ENCODE results near the gene POLR2J.
"Not testable (repeated sequence)": the region's sequence is repeated elsewhere in the genome, so short reads cannot be mapped to it uniquely, and the experiment has no call there.

POLR2J gene

GRCh38 chr7:102490529-102491075 is 11.9 kb upstream of the POLR2J start:
- not testable (repeated sequence) for H3K9ac ChIP-seq (ENCODE audit: low read length)

DNA sequence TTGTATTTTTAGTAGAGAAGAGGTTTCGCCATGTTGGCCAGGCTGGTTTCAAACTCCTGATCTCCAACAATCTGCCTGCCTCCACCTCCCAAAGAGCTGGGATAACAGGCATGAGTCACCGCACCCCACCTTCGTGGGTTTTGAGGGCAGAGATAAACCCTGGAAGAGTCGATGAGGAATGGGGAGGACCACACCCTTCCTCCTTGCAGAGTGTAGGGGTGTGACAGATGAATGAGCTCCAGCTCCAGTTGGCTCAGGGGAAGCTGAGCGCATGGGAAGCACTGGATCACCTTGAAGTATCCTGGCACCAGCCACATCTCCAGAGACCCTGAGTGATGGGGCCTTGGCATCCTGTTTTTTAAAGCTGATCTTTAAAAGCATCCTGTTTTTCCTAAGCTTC is 5.6 kb upstream of the POLR2J start:
- H3K9me3 ChIP-seq (ENCODE audit: control insufficient read depth, low read depth, low read length); H3K9ac ChIP-seq (ENCODE audit: low read length); H3K27ac ChIP-seq (ENCODE audit: low read length); H3K4me1 ChIP-seq (ENCODE audit: control insufficient read depth, low read depth, low read length); H3K36me3 ChIP-seq (ENCODE audit: control insufficient read depth, low read depth, low read length); H3K27me3 ChIP-seq (ENCODE audit: control insufficient read depth, insufficient read depth, low read length); H3K4me3 ChIP-seq (ENCODE audit: low read length): not testable (repeated sequence)

More at GRCh38 chr7:102490529-102491075, 11.9 kb upstream of the POLR2J start:
- H3K4me1 ChIP-seq (ENCODE audit: control insufficient read depth, low read depth, low read length); H3K9me3 ChIP-seq (ENCODE audit: control insufficient read depth, low read depth, low read length); H3K4me3 ChIP-seq (ENCODE audit: low read length); H3K36me3 ChIP-seq (ENCODE audit: control insufficient read depth, low read depth, low read length); H3K27ac ChIP-seq (ENCODE audit: low read length); H3K27me3 ChIP-seq (ENCODE audit: control insufficient read depth, insufficient read depth, low read length): not testable (repeated sequence)

DNA sequence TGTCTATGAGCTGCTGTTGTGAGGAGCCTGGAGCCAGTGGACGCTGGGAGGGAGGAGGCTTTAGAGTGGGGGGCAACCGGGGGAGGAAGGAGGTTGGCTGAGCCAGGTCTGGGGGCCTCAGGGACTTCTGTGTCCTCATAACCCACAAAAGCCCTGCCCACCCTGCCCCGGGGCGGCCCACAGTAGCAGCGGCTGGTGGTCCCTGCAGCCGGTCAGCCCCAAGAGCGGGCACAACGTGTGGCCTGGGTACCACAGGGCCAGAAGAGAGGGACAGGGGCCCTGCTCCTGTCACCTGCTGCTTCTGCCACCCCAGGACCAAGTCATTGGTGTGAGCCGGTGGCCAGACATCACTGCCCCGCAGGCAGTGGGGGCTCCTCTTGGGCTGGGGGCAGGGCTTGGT is 3.2 kb upstream of the POLR2J start:
- H3K27ac ChIP-seq (ENCODE audit: low read length); H3K4me1 ChIP-seq (ENCODE audit: control insufficient read depth, low read depth, low read length); H3K27me3 ChIP-seq (ENCODE audit: control insufficient read depth, insufficient read depth, low read length); H3K4me3 ChIP-seq (ENCODE audit: low read length); H3K9ac ChIP-seq (ENCODE audit: low read length); H3K9me3 ChIP-seq (ENCODE audit: control insufficient read depth, low read depth, low read length); H3K36me3 ChIP-seq (ENCODE audit: control insufficient read depth, low read depth, low read length): not testable (repeated sequence)

GRCh38 chr7:102479982-102480637 is 1.4 kb upstream of the POLR2J start:
- not testable (repeated sequence) for H3K4me1 ChIP-seq (ENCODE audit: control insufficient read depth, low read depth, low read length); H3K9ac ChIP-seq (ENCODE audit: low read length); H3K27ac ChIP-seq (ENCODE audit: low read length); H3K9me3 ChIP-seq (ENCODE audit: control insufficient read depth, low read depth, low read length); H3K36me3 ChIP-seq (ENCODE audit: control insufficient read depth, low read depth, low read length); H3K4me3 ChIP-seq (ENCODE audit: low read length); H3K27me3 ChIP-seq (ENCODE audit: control insufficient read depth, insufficient read depth, low read length)

DNA sequence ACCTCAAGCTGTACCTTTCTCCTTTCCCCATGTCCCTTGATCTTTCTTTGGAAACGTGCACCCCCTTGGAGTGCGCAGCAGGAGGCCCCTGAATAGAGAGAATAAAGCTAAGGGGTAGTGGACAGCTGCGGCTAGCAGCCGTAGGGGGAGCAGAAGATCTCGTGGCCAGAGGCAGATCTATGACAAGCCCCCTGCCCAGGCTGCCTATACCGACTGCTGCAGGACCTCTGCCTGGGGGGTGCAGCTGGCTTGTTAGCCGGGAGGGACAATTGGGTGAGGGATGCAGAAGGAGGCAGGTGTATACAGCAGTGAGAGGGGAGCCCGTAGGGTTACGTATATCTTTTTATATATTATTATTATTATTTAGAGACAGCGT is 475 bp upstream of the POLR2J start:
- H3K4me1 ChIP-seq (ENCODE audit: control insufficient read depth, low read depth, low read length); H3K4me3 ChIP-seq (ENCODE audit: low read length); H3K9me3 ChIP-seq (ENCODE audit: control insufficient read depth, low read depth, low read length); H3K27ac ChIP-seq (ENCODE audit: low read length); H3K9ac ChIP-seq (ENCODE audit: low read length); H3K36me3 ChIP-seq (ENCODE audit: control insufficient read depth, low read depth, low read length); H3K27me3 ChIP-seq (ENCODE audit: control insufficient read depth, insufficient read depth, low read length): not testable (repeated sequence)

DNA sequence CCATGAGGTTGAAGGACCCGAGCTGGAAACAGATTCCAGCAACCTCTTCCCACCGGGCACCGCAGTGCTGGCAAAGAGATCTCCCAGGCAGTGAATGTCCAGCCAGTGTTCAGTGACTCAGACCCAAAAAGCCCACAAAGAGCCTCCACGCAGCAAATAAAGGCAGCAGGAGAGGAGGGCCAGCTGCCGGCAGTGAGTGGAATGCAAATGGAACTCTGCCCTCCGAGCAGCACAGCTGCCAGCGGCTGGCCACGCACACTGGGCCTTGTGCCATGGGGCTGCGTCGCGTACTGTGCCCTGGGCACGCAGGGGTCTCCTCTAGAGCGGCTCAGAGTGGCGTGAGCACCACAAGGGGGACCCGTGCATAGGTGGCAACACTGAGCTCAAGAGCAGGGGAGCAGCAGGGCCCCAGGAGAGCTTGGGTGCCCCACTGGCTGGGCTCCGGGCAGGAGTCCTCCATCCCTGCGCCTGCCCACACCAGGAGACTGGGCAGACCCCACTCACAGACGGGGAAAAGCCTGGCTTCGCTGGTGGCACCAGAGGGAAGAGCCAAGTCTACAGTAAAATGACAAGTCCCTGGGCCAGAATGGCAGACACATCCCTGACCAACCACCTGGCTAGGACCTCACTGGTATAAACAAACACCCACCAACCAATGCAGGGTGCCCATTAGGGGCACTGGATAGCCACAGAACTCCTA is 3.8 kb downstream of the POLR2J start:
- not testable (repeated sequence) for H3K4me3 ChIP-seq (ENCODE audit: low read length); H3K9ac ChIP-seq (ENCODE audit: low read length); H3K27me3 ChIP-seq (ENCODE audit: control insufficient read depth, insufficient read depth, low read length)

DNA sequence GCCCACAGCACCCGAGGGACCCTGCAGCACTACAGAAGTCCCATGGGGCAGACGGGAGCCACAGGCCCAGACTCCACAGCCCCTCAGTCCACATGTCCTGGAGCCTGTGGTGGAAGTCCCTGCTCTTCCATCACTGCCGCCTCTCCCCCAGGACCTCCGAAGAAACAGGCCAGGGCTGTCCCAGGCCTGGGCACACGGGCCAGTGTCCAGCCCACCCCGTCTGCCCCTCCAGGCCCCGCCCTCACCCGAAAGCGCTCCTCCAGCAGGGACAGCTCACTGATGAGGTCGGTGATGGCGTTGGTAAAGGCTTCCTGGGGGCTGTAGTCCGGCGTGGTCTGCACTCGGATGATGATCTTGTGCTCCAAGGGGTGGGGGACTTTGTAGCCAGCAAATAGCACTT is 4.6 kb downstream of the POLR2J start:
- H3K36me3 ChIP-seq (ENCODE audit: control insufficient read depth, low read depth, low read length), result peaks cover 14% of the 10 kb centered on the region
- not testable (repeated sequence) for H3K27me3 ChIP-seq (ENCODE audit: control insufficient read depth, insufficient read depth, low read length); H3K27ac ChIP-seq (ENCODE audit: low read length); H3K4me1 ChIP-seq (ENCODE audit: control insufficient read depth, low read depth, low read length); H3K9me3 ChIP-seq (ENCODE audit: control insufficient read depth, low read depth, low read length); H3K4me3 ChIP-seq (ENCODE audit: low read length); H3K9ac ChIP-seq (ENCODE audit: low read length)

More for the DNA sequence above, 3.8 kb downstream of the POLR2J start:
- not testable (repeated sequence) for H3K9me3 ChIP-seq (ENCODE audit: control insufficient read depth, low read depth, low read length); H3K27ac ChIP-seq (ENCODE audit: low read length); H3K4me1 ChIP-seq (ENCODE audit: control insufficient read depth, low read depth, low read length)
- peaks cover 14% of the 10 kb centered on the region for H3K36me3 ChIP-seq (ENCODE audit: control insufficient read depth, low read depth, low read length)

DNA sequence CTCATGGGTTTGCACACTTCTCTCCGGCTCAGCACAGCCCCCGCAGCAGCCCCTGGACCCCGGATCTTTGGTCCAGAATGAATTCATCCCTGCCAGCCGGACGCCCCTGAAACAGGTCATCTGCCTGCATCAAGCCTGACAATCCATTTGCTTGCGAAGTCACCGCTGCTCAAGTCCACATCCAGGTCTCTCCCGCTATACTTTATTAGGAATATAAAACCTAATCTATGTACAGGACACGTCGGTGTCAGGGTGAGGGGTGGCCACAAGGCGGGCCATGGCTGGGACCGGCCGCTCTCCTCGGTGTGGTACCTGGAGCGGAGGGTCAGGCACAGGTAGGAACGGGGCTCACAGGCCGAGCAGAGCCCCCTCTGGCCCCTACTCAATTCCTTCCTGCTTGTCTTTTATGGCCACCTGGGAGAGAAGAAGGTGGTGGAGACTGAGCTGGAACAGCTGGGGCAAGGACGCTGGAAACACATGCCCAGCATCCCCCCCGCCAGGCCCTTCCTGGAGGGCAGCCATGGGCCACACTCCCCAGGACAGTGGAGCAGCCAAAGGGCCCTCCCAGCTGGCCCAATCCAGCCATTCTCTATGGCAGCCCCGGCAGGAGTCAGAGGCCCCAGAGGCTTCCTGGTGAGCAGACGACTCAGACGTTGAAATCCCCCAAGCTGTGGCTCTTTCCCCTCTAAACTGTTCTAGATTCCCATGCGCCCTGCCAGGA is 5.3 kb downstream of the POLR2J start:
- no peak overlapping the region for H3K9ac ChIP-seq (ENCODE audit: low read length)
- no peaks in the 10 kb centered on the region for H3K9me3 ChIP-seq (ENCODE audit: control insufficient read depth, low read depth, low read length)
- peaks cover 14% of the 10 kb centered on the region for H3K36me3 ChIP-seq (ENCODE audit: control insufficient read depth, low read depth, low read length)
- no peak overlapping the region for H3K4me3 ChIP-seq (ENCODE audit: low read length)
- H3K27me3 ChIP-seq (ENCODE audit: control insufficient read depth, insufficient read depth, low read length), result no peaks in the 10 kb centered on the region
- no peak overlapping the region for H3K27ac ChIP-seq (ENCODE audit: low read length)
- no peaks in the 10 kb centered on the region for H3K4me1 ChIP-seq (ENCODE audit: control insufficient read depth, low read depth, low read length)

DNA sequence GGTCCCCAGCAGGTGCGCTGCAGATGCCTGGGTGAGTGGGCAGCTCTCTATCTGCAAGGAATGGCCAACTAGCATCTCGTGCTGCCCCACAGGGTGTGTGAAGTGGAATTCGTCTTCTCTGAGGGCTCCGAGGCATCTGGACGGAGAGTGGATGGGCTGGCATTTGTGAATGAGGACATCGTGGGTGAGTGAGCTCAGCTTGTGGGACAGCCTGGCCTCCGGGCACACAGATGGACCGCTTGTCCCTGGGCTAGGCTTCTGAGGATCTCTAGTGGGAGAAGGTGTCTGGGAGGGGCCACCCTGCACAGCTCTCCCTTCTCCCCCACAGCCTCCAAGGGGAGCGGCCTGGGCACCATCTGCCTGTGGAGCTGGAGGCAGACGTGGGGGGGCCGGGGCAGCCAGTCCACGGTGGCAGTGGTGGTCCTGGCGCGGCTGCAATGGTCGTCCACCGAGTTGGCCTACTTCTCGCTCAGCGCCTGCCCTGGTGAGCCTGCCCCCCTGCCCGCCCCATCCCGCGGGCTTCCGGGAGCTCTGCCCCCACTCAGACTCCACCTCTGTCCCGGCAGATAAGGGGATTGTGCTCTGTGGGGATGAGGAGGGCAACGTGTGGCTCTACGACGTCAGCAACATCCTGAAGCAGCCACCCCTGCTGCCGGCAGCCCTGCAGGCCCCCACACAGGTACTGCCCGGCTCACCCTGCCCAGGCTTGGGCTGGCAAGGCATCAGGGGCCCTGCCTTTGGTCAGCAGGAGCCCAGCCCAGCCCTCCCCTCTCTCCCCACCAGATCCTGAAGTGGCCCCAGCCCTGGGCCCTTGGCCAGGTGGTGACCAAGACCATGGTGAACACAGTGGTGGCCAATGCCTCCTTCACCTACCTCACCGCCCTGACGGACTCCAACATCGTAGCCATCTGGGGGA is 6.3 kb downstream of the POLR2J start:
- H3K4me3 ChIP-seq (ENCODE audit: low read length), result no peak overlapping the region
- H3K9ac ChIP-seq (ENCODE audit: low read length), result no peak overlapping the region
- H3K4me1 ChIP-seq (ENCODE audit: control insufficient read depth, low read depth, low read length), result no peaks in the 10 kb centered on the region
- H3K9me3 ChIP-seq (ENCODE audit: control insufficient read depth, low read depth, low read length), result no peaks in the 10 kb centered on the region
- H3K27me3 ChIP-seq (ENCODE audit: control insufficient read depth, insufficient read depth, low read length), result no peaks in the 10 kb centered on the region
- H3K27ac ChIP-seq (ENCODE audit: low read length), result no peak overlapping the region
- H3K36me3 ChIP-seq (ENCODE audit: control insufficient read depth, low read depth, low read length), result peaks cover 14% of the 10 kb centered on the region

DNA sequence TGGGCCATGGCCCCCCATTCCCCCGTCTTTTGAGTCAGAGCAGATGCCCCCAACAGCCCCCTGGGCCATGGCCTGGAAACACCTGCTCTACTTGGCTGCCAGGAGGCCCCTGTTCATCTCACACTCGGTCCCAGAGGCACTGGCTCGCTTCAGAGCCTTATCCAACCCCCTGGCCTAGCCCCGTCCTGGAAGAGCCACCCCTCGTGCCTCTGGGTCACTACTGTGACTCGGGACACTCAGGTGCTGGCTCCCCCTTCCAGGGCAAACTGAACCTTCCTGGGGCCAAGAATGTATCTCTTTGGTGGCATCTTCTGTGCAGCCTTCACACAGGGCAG is 7.0 kb downstream of the POLR2J start:
- Histone ChIP-seq H3K27me3 (ENCODE audit: control insufficient read depth, insufficient read depth, low read length) (no peaks in the 10 kb centered on the region), H3K9ac (ENCODE audit: low read length) (no peak overlapping the region), H3K9me3 (ENCODE audit: control insufficient read depth, low read depth, low read length) (no peaks in the 10 kb centered on the region), H3K27ac (ENCODE audit: low read length) (no peak overlapping the region), H3K4me1 (ENCODE audit: control insufficient read depth, low read depth, low read length) (no peaks in the 10 kb centered on the region), H3K36me3 (ENCODE audit: control insufficient read depth, low read depth, low read length) (peaks cover 14% of the 10 kb centered on the region), H3K4me3 (ENCODE audit: low read length) (no peak overlapping the region)

Measured in iPS-18a (cell line).